SK-N-SH treated with all-trans-retinoic acid at 6 μM for 48 hours (cell line): ENCODE results near the gene C4B.
"Not testable (repeated sequence)": the region's sequence is repeated elsewhere in the genome, so short reads cannot be mapped to it uniquely, and the experiment has no call there.

Experiments used
- ATAC-seq: fragments of 200-7000 bp; cut with Tn5 transposase; 3 replicates; pipeline ENCODE4 v1.9.1; 2020; ENCODE audit warnings: mild to moderate bottlenecking, moderate library complexity
- ARNTL ChIP-seq: fragments of 450-650 bp; formaldehyde crosslinking; IDR thresholded peaks from 2 replicates; pipeline ENCODE4 v1.5.0; 2020; ENCODE audit warnings: low read depth, mild to moderate bottlenecking, moderate library complexity, borderline replicate concordance
- CSDC2 ChIP-seq: fragments of 250-450 bp; sonication (Bioruptor Pico); IDR thresholded peaks from 2 replicates; pipeline ENCODE4 v1.5.0; 2020; ENCODE audit warnings: mild to moderate bottlenecking, moderate library complexity
- ESRRG ChIP-seq: fragments of 250-450 bp; sonication (Bioruptor Pico); IDR thresholded peaks from 2 replicates; pipeline ENCODE4 v1.6.1; 2021; ENCODE audit warnings: mild to moderate bottlenecking
- GLIS3 ChIP-seq: fragments of 250-450 bp; sonication (Bioruptor Pico); IDR thresholded peaks from 2 replicates; pipeline ENCODE4 v1.5.0; 2020; ENCODE audit warnings: mild to moderate bottlenecking, moderate library complexity
- ISL1 ChIP-seq: fragments of 250-450 bp; sonication (Bioruptor Pico); IDR thresholded peaks from 2 replicates; pipeline ENCODE4 v2.1.2; 2022; ENCODE audit warnings: mild to moderate bottlenecking, moderate library complexity
- PATZ1 ChIP-seq: fragments of 250-450 bp; sonication (Bioruptor Pico); IDR thresholded peaks from 2 replicates; pipeline ENCODE4 v1.8.0; 2020; ENCODE audit warnings: mild to moderate bottlenecking, moderate library complexity, borderline replicate concordance
- PPARA ChIP-seq: fragments of 250-450 bp; sonication (Bioruptor Pico); IDR thresholded peaks from 2 replicates; pipeline ENCODE4 v1.5.0; 2020; ENCODE audit warnings: mild to moderate bottlenecking, borderline replicate concordance
- RARB ChIP-seq: fragments of 250-450 bp; sonication (Bioruptor Pico); IDR thresholded peaks from 2 replicates; pipeline ENCODE4 v1.8.0; 2021; ENCODE audit warnings: mild to moderate bottlenecking, moderate library complexity
- SNAI2 ChIP-seq: fragments of 250-450 bp; sonication (Bioruptor Pico); IDR thresholded peaks from 2 replicates; pipeline ENCODE4 v1.5.0; 2020; ENCODE audit warnings: mild to moderate bottlenecking, moderate library complexity
- TOX ChIP-seq: fragments of 250-450 bp; sonication (Bioruptor Pico); IDR thresholded peaks from 2 replicates; pipeline ENCODE4 v1.8.0; 2021; ENCODE audit warnings: mild to moderate bottlenecking, moderate library complexity, borderline replicate concordance
- ZC3H10 ChIP-seq: fragments of 250-450 bp; sonication (Bioruptor Pico); IDR thresholded peaks from 2 replicates; pipeline ENCODE4 v1.5.1; 2021; ENCODE audit warnings: mild to moderate bottlenecking, moderate library complexity
- ZFP3 ChIP-seq: fragments of 250-450 bp; sonication (Bioruptor Pico); IDR thresholded peaks from 2 replicates; pipeline ENCODE4 v1.5.0; 2020; ENCODE audit warnings: mild to moderate bottlenecking, moderate library complexity
- ZFP30 ChIP-seq: fragments of 450-650 bp; formaldehyde crosslinking; IDR thresholded peaks from 2 replicates; pipeline ENCODE4 v1.5.0; 2022; ENCODE audit warnings: mild to moderate bottlenecking, moderate library complexity
- ZNF565 ChIP-seq: fragments of 450-650 bp; formaldehyde crosslinking; conservative IDR thresholded peaks from 2 replicates; pipeline ENCODE4 v1.5.0; 2020; ENCODE audit warnings: low read depth, mild to moderate bottlenecking, moderate library complexity
- ZNF70 ChIP-seq: fragments of 450-650 bp; formaldehyde crosslinking; IDR thresholded peaks from 2 replicates; pipeline ENCODE4 v1.5.0; 2020; ENCODE audit warnings: mild to moderate bottlenecking, moderate library complexity
- ZNF8 ChIP-seq: fragments of 450-650 bp; formaldehyde crosslinking; IDR thresholded peaks from 2 replicates; pipeline ENCODE4 v1.5.0; 2020; ENCODE audit warnings: mild to moderate bottlenecking, moderate library complexity
- TF ChIP-seq, protein P1 (sequence below): fragments of 250-450 bp; sonication (Bioruptor Pico); IDR thresholded peaks from 2 replicates; pipeline ENCODE4 v1.5.1; 2021; ENCODE audit warnings: mild to moderate bottlenecking, moderate library complexity
- TF ChIP-seq, protein P2 (sequence below): fragments of 250-450 bp; sonication (Bioruptor Pico); IDR thresholded peaks from 2 replicates; pipeline ENCODE4 v1.5.0; 2020; ENCODE audit warnings: mild to moderate bottlenecking, moderate library complexity
- TF ChIP-seq, protein P3 (sequence below): fragments of 250-450 bp; sonication (Bioruptor Pico); IDR thresholded peaks from 2 replicates; pipeline ENCODE4 v1.8.0; 2021; ENCODE audit warnings: low read depth, mild to moderate bottlenecking, moderate library complexity, borderline replicate concordance
- TF ChIP-seq, protein P4 (sequence below): fragments of 250-450 bp; sonication (Bioruptor Pico); IDR thresholded peaks from 2 replicates; pipeline ENCODE4 v1.5.1; 2020; ENCODE audit warnings: low read depth, mild to moderate bottlenecking, moderate library complexity

The C4B gene

DNA sequence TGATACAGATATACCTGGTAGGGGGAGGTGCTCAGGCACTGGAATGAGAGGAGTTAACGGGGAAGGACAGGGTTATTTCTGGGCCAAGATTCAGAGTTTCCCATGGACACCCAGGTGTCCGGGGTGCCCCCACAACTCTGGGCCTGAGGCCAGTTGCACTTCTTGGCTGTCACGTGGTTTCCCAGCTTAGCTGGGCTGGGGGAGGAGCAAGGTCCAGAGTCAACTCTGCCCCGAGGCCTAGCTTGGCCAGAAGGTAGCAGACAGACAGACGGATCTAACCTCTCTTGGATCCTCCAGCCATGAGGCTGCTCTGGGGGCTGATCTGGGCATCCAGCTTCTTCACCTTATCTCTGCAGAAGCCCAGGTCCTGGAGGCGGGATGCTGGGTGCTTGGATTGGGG, at the start of gene C4B:
C4B (plus strand) TSS at position 249 of the 400 bp plus-strand sequence; CDS start at position 300, 51 bp downstream.
- ATAC-seq: not testable (repeated sequence)

DNA sequence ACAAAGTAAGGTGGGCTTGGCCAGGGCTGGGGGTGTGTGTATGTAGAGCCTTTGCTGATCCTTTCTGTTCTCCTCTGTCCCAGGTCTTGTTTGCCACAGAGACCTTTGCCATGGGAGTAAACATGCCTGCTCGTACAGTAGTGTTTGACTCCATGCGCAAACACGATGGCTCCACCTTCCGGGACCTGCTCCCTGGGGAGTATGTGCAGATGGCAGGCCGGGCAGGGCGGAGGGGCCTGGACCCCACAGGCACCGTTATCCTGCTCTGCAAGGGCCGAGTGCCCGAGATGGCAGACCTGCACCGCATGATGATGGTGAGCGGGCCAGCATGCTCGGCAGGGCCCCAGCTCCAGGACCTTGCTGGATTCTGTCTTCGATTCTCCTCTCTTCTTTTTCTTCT, 48.9 kb upstream of the C4B start:
- TF ChIP-seq ZNF70 (no peak), PPARA (no peak), ARNTL (CRISPR knock-in tag) (no peak), ZFP3 (CRISPR knock-in tag) (no peak), PATZ1 (CRISPR knock-in tag) (no peak), ZNF565 (CRISPR knock-in tag) (no peak), ZNF8 (CRISPR knock-in tag) (no peak), CSDC2 (no peak), ZFP30 (CRISPR knock-in tag) (no peak), ESRRG (CRISPR knock-in tag) (no peak), GLIS3 (no peak)
- TF ChIP-seq, protein P1, sequence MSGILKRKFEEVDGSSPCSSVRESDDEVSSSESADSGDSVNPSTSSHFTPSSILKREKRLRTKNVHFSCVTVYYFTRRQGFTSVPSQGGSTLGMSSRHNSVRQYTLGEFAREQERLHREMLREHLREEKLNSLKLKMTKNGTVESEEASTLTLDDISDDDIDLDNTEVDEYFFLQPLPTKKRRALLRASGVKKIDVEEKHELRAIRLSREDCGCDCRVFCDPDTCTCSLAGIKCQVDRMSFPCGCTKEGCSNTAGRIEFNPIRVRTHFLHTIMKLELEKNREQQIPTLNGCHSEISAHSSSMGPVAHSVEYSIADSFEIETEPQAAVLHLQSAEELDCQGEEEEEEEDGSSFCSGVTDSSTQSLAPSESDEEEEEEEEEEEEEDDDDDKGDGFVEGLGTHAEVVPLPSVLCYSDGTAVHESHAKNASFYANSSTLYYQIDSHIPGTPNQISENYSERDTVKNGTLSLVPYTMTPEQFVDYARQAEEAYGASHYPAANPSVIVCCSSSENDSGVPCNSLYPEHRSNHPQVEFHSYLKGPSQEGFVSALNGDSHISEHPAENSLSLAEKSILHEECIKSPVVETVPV (CRISPR knock-in tag): no peak
- TF ChIP-seq, protein P2, sequence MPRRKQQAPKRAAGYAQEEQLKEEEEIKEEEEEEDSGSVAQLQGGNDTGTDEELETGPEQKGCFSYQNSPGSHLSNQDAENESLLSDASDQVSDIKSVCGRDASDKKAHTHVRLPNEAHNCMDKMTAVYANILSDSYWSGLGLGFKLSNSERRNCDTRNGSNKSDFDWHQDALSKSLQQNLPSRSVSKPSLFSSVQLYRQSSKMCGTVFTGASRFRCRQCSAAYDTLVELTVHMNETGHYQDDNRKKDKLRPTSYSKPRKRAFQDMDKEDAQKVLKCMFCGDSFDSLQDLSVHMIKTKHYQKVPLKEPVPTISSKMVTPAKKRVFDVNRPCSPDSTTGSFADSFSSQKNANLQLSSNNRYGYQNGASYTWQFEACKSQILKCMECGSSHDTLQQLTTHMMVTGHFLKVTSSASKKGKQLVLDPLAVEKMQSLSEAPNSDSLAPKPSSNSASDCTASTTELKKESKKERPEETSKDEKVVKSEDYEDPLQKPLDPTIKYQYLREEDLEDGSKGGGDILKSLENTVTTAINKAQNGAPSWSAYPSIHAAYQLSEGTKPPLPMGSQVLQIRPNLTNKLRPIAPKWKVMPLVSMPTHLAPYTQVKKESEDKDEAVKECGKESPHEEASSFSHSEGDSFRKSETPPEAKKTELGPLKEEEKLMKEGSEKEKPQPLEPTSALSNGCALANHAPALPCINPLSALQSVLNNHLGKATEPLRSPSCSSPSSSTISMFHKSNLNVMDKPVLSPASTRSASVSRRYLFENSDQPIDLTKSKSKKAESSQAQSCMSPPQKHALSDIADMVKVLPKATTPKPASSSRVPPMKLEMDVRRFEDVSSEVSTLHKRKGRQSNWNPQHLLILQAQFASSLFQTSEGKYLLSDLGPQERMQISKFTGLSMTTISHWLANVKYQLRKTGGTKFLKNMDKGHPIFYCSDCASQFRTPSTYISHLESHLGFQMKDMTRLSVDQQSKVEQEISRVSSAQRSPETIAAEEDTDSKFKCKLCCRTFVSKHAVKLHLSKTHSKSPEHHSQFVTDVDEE (CRISPR knock-in tag): no peak
- TF ChIP-seq, protein P3, sequence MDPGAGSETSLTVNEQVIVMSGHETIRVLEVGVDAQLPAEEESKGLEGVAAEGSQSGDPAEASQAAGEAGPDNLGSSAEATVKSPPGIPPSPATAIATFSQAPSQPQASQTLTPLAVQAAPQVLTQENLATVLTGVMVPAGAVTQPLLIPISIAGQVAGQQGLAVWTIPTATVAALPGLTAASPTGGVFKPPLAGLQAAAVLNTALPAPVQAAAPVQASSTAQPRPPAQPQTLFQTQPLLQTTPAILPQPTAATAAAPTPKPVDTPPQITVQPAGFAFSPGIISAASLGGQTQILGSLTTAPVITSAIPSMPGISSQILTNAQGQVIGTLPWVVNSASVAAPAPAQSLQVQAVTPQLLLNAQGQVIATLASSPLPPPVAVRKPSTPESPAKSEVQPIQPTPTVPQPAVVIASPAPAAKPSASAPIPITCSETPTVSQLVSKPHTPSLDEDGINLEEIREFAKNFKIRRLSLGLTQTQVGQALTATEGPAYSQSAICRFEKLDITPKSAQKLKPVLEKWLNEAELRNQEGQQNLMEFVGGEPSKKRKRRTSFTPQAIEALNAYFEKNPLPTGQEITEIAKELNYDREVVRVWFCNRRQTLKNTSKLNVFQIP (CRISPR knock-in tag): no peak
- TF ChIP-seq, protein P4, sequence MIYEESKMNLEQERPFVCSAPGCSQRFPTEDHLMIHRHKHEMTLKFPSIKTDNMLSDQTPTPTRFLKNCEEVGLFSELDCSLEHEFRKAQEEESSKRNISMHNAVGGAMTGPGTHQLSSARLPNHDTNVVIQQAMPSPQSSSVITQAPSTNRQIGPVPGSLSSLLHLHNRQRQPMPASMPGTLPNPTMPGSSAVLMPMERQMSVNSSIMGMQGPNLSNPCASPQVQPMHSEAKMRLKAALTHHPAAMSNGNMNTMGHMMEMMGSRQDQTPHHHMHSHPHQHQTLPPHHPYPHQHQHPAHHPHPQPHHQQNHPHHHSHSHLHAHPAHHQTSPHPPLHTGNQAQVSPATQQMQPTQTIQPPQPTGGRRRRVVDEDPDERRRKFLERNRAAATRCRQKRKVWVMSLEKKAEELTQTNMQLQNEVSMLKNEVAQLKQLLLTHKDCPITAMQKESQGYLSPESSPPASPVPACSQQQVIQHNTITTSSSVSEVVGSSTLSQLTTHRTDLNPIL: no peak
- ATAC-seq: no peak

DNA sequence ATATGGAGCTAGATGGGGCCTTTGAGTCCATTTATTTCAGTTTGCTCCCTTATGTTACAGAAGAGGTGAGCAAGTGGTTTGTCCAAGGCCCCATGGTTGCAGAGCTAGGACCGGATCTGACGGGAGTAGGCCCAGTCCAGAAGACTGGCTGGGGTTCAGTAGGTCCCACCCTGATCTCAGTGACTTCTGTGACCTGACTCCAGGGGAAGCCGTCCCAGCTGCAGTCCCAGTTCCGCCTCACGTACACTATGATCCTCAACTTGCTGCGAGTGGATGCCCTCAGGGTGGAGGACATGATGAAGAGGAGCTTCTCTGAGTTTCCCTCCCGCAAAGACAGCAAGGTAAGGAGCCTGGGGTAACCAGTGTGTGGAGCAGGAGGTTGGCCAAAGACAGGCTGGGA, 48.1 kb upstream of the C4B start:
- no peak for ATAC-seq
- TF ChIP-seq ARNTL (CRISPR knock-in tag) (no peak), SNAI2 (CRISPR knock-in tag) (no peak), ESRRG (CRISPR knock-in tag) (no peak), ZNF70 (no peak), TOX (CRISPR knock-in tag) (no peak), ISL1 (CRISPR knock-in tag) (no peak), ZNF8 (CRISPR knock-in tag) (no peak), ZNF565 (CRISPR knock-in tag) (no peak), ZC3H10 (no peak), CSDC2 (no peak), ZFP30 (CRISPR knock-in tag) (no peak), RARB (CRISPR knock-in tag) (no peak)
- TF ChIP-seq, protein P2 (CRISPR knock-in tag): no peak
- TF ChIP-seq, protein P1 (CRISPR knock-in tag): no peak
- TF ChIP-seq, protein P4: no peak
